Cardiac muscle cell (in vitro differentiated cells and primary cell): ENCODE results near the gene AGPAT4. TPM values are rescaled to one million over a fixed set of nuclear protein-coding genes. Genes with fewer than 3 reads are reported as not detected.

ENCODE experiments used
- DNase-seq, 2 donors: peaks; one replicate each; pipeline versions ENCODE4 v3.0.0 to v3.0.0-alpha.2; 2010 to 2017; ENCODE audit warnings: low read depth in 1 of 2, low spot score in 1 of 2
- H3K27ac ChIP-seq: fragments of 200-600 bp; sonication (generic); 2 replicates; pipeline ENCODE4 v1.5.1; 2016
- H3K27me3 ChIP-seq: fragments of 200-600 bp; sonication (generic); 2 replicates; pipeline ENCODE4 v1.6.0; 2016; ENCODE audit warnings: control low read depth
- H3K36me3 ChIP-seq: fragments of 200-600 bp; sonication (generic); 2 replicates; pipeline ENCODE4 v1.5.1; 2016; ENCODE audit warnings: control low read depth
- H3K4me1 ChIP-seq: fragments of 200-600 bp; sonication (generic); 2 replicates; pipeline ENCODE4 v1.8.1; 2017; ENCODE audit warnings: low read depth, mild to moderate bottlenecking, mixed run types
- H3K4me3 ChIP-seq: fragments of 200-600 bp; sonication (generic); 2 replicates; pipeline ENCODE4 v1.5.1; 2016; ENCODE audit warnings: mild to moderate bottlenecking
- H3K9me3 ChIP-seq: fragments of 200-600 bp; sonication (generic); 2 replicates; pipeline ENCODE4 v1.5.1; 2017; ENCODE audit warnings: low read depth, mild to moderate bottlenecking, control low read depth
- polyA plus RNA-seq: library from polyadenylated mRNA; unstranded; fragments of >200 nt; fragmentation: Nextera tagmentation; extraction: Ambion mirVana; gene quantifications from 2 replicates; pipeline ENCODE4 v1.2.1, GENCODE V29; 2016
- total RNA-seq: library from RNA; depleted of rRNA; stranded (reverse); fragments of >200 nt; gene quantifications from 2 replicates; pipeline ENCODE4 v1.2.3, GENCODE V29; 2016
- TF ChIP-seq, protein P1 (sequence below): IDR thresholded peaks from 2 replicates; pipeline ENCODE4 v1.5.1; 2012; ENCODE audit warnings: low read depth, mild to moderate bottlenecking, low read length

Gene AGPAT4
- total and polyA plus RNA-seq, 2 experiments from 2014 or later, result 13.9 to 17.7 TPM

DNA sequence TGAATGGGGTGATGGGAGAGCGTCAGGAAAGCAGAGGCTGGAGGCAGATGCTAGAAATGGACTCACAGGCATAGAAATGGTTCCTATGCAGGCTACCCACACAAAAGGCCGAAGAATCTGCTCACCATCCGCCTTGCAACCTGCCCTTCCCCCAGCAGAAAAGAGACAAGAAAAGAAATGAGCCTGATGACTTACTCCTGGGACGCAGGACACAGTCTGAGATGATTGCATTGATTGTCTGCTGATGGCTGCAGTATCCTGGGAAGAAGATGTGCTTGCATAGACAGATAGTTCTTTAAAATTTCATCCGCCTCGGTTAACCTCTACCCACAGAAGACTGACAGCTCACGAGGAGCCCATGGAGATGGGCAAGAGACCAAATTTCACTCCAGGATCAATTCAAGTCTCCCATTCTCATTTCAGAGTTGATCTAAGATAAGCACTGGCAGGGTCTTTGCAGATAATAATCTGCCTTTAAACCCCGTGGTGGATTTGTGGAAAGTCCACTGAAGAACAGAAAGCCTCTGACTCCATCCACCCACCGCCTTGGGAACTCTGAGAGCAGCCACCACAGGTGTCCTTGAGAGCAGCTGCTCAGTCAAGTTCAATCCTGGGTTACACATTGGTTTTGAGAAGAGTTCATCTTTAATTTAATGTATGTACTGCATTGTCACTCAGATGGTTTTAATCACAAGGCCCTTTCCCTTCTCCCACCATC lies 7.2 kb downstream of the AGPAT4 start:
- DNase-seq, result no peak
- no peak overlapping the region for H3K4me3 ChIP-seq
- no peaks in the 10 kb centered on the region for H3K27me3 ChIP-seq
- H3K9me3 ChIP-seq, result no peaks in the 10 kb centered on the region
- TF ChIP-seq, protein P1, sequence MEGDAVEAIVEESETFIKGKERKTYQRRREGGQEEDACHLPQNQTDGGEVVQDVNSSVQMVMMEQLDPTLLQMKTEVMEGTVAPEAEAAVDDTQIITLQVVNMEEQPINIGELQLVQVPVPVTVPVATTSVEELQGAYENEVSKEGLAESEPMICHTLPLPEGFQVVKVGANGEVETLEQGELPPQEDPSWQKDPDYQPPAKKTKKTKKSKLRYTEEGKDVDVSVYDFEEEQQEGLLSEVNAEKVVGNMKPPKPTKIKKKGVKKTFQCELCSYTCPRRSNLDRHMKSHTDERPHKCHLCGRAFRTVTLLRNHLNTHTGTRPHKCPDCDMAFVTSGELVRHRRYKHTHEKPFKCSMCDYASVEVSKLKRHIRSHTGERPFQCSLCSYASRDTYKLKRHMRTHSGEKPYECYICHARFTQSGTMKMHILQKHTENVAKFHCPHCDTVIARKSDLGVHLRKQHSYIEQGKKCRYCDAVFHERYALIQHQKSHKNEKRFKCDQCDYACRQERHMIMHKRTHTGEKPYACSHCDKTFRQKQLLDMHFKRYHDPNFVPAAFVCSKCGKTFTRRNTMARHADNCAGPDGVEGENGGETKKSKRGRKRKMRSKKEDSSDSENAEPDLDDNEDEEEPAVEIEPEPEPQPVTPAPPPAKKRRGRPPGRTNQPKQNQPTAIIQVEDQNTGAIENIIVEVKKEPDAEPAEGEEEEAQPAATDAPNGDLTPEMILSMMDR, result no peak
- H3K4me1 ChIP-seq, result peaks cover 6% of the 10 kb centered on the region
- H3K27ac ChIP-seq, result no peak overlapping the region
- no peaks in the 10 kb centered on the region for H3K36me3 ChIP-seq

DNA sequence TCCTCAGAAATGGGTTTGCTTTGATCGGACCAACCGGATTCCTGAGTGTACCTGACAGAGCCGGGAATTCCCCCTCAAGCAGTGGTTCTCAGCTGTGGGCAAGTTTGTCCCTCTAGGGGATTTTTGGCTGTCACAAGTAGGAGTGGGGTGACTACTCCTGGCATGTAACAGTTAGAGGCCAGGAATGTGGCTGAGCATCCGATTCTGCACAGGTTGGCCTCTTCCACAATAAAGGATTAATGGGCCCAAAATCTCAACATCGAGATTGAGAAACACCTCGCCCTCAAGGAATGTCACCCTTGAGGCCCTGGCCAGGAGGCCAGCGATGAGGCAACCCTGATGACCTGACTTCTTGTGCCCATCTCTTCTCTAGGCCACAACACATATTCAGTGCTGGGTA lies 7.9 kb downstream of the AGPAT4 start:
- no peak overlapping the region for H3K27ac ChIP-seq
- TF ChIP-seq, protein P1, result no peak
- no peak overlapping the region for H3K4me3 ChIP-seq
- no peak for DNase-seq
- H3K9me3 ChIP-seq, result no peaks in the 10 kb centered on the region
- H3K36me3 ChIP-seq, result no peaks in the 10 kb centered on the region
- H3K4me1 ChIP-seq, result no peaks in the 10 kb centered on the region
- no peaks in the 10 kb centered on the region for H3K27me3 ChIP-seq

DNA sequence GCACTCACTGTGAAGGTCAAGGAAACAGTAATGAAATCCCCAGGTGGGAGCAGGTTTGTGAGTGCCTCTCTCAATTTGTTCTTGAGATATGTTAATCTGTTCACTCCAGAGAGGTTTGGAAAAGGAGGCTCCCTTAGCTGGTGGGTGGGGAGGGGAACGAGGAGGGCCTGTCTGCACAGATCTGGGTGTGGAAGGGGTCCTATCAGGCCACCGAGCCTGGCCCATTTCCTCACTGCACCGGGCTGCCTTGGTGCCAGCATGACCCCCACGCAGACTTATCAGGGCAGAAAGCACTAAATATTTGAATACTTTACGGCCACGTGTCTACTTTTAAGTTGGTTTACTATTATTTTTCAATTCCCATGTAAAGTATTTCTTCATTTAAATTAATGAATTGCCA lies 8.3 kb downstream of the AGPAT4 start:
- no peak for DNase-seq
- H3K4me1 ChIP-seq, result no peaks in the 10 kb centered on the region
- H3K9me3 ChIP-seq, result no peaks in the 10 kb centered on the region
- no peaks in the 10 kb centered on the region for H3K27me3 ChIP-seq
- H3K36me3 ChIP-seq, result no peaks in the 10 kb centered on the region
- H3K27ac ChIP-seq, result no peak overlapping the region
- no peak overlapping the region for H3K4me3 ChIP-seq
- TF ChIP-seq, protein P1, result no peak

DNA sequence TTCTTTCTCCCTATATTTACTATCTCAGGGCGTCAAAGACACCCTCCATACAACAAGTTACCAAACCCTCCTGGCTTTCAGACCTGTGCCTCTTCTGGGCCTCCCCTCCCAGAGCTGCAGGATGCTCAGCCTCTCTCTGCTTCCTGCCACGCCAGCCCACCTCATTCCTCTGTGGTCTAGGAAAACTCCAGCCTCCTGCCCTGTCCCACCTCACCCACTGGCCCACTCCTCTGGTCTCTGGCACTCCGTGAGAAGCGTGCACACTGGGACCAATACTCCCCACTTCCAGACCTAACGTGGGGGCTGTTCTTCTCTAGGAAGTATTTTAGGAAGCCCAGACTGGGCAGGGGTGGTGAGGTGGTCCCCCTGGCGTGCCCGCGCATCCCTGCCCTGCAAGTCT lies 9.7 kb downstream of the AGPAT4 start:
- no peaks in the 10 kb centered on the region for H3K9me3 ChIP-seq
- no peaks in the 10 kb centered on the region for H3K27me3 ChIP-seq
- H3K27ac ChIP-seq, result no peak overlapping the region
- H3K36me3 ChIP-seq, result no peaks in the 10 kb centered on the region
- no peak overlapping the region for H3K4me3 ChIP-seq
- DNase-seq, result no peak
- TF ChIP-seq, protein P1, result no peak
- peaks cover 5% of the 10 kb centered on the region for H3K4me1 ChIP-seq

DNA sequence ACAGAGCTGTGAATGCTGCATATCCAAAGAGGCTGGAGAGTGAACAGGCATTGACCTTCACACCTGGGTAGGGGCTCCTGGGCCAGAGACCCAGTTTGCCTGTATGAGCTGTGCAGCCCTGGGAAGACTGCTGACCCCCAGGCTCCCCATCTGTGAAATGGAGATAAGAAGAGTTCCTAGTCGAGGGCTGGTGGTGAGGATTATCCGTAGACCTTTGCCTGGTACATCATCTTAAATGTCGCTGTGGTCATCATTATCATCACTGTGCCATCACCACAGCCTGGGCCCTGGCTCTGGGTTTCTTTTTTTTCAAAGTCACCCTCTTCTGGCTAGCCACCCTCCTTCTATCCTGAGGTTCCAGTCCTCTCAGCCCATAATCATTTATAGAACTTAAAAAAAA lies 12.0 kb downstream of the AGPAT4 start:
- H3K4me1 ChIP-seq, result peaks cover 9% of the 10 kb centered on the region
- H3K9me3 ChIP-seq, result no peaks in the 10 kb centered on the region
- H3K4me3 ChIP-seq, result no peak overlapping the region
- TF ChIP-seq, protein P1, result no peak
- no peaks in the 10 kb centered on the region for H3K36me3 ChIP-seq
- no peak overlapping the region for H3K27ac ChIP-seq
- no peak for DNase-seq
- no peaks in the 10 kb centered on the region for H3K27me3 ChIP-seq
